Raji (cell line): Measurements from ENCODE around the gene HSPG2.

ENCODE experiments used
- POLR2A ChIP-seq: IDR thresholded peaks from 2 replicates; pipeline ENCODE4 v1.6.1; 2011; ENCODE audit warnings: low read depth, low read length, control low read depth; ENCODE audit not compliant: insufficient read depth

HSPG2 gene

GRCh38 chr1:21886486-21887215, 50.5 kb downstream of the HSPG2 start:
- TF ChIP-seq POLR2A: no peak

GRCh38 chr1:21885236-21886037, 51.7 kb downstream of the HSPG2 start:
- TF ChIP-seq POLR2A: no peak

GRCh38 chr1:21884456-21885235, 52.5 kb downstream of the HSPG2 start:
- TF ChIP-seq POLR2A: no peak

GRCh38 chr1:21882721-21883415, 54.2 kb downstream of the HSPG2 start:
- no peak for TF ChIP-seq POLR2A

- no peak for TF ChIP-seq POLR2A
Observed at GRCh38 chr1:21881250-21881649, 55.9 kb downstream of the HSPG2 start.

- TF ChIP-seq POLR2A: no peak
Observed at GRCh38 chr1:21880619-21880970, 56.5 kb downstream of the HSPG2 start.

- no peak for TF ChIP-seq POLR2A
Observed at GRCh38 chr1:21879928-21880618, 57.0 kb downstream of the HSPG2 start.

GRCh38 chr1:21878840-21879478, 58.2 kb downstream of the HSPG2 start:
- no peak for TF ChIP-seq POLR2A

- TF ChIP-seq POLR2A: no peak
Observed at GRCh38 chr1:21878009-21878773, 58.9 kb downstream of the HSPG2 start.

GRCh38 chr1:21876267-21876666, 60.8 kb downstream of the HSPG2 start:
- TF ChIP-seq POLR2A: no peak

- TF ChIP-seq POLR2A: no peak
Observed at GRCh38 chr1:21875621-21876063, 61.5 kb downstream of the HSPG2 start.

GRCh38 chr1:21874778-21875547, 62.1 kb downstream of the HSPG2 start:
- no peak for TF ChIP-seq POLR2A
